OCI-LY7 (cell line): Measurements from ENCODE around the gene TEKT5.

Experiments used
- EZH2phosphoT487 ChIP-seq: fragments of 200-600 bp; sonication (generic); IDR thresholded peaks from 2 replicates; pipeline ENCODE4 v1.6.1; 2018; ENCODE audit warnings: low read depth, borderline replicate concordance, mild to moderate bottlenecking, mixed run types, antibody characterized with exemption, low read length, moderate library complexity, mixed read lengths
- TF ChIP-seq, protein P1 (sequence below): fragments of 200-600 bp; sonication (generic); conservative IDR thresholded peaks from 2 replicates; pipeline ENCODE4 v1.5.1; 2014; ENCODE audit warnings: mild to moderate bottlenecking, antibody characterized with exemption, low read length, moderate library complexity, mixed read lengths

GRCh38 chr16:10688726-10689125 lies 6.0 kb downstream of the TEKT5 start:
- TF ChIP-seq EZH2phosphoT487 = no peak
- TF ChIP-seq, protein P1, sequence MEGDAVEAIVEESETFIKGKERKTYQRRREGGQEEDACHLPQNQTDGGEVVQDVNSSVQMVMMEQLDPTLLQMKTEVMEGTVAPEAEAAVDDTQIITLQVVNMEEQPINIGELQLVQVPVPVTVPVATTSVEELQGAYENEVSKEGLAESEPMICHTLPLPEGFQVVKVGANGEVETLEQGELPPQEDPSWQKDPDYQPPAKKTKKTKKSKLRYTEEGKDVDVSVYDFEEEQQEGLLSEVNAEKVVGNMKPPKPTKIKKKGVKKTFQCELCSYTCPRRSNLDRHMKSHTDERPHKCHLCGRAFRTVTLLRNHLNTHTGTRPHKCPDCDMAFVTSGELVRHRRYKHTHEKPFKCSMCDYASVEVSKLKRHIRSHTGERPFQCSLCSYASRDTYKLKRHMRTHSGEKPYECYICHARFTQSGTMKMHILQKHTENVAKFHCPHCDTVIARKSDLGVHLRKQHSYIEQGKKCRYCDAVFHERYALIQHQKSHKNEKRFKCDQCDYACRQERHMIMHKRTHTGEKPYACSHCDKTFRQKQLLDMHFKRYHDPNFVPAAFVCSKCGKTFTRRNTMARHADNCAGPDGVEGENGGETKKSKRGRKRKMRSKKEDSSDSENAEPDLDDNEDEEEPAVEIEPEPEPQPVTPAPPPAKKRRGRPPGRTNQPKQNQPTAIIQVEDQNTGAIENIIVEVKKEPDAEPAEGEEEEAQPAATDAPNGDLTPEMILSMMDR = no peak
